ENCODE measurements around the gene THOP1.
"Not testable (repeated sequence)": the region's sequence is repeated elsewhere in the genome, so short reads cannot be mapped to it uniquely, and the experiment has no call there.

THOP1 gene

GRCh38 chr19:2780284-2780683 is 5.0 kb upstream of the THOP1 start:
- DNase-seq (ENCODE audit: extremely low read depth in 1 of 2, low read depth in 1 of 2) = no peak

GRCh38 chr19:2782329-2782935 is 2.9 kb upstream of the THOP1 start:
- no peak for DNase-seq (ENCODE audit: extremely low read depth in 1 of 2, low read depth in 1 of 2)

GRCh38 chr19:2782936-2783780 is 2.1 kb upstream of the THOP1 start, which contains the start of gene SGTA:
Gene SGTA, minus strand, starts transcription at chr19:2783273. Its CDS starts 14,205 bp downstream, at chr19:2769068.
- DNase-seq (ENCODE audit: extremely low read depth in 1 of 2, low read depth in 1 of 2) = peak; percentile 89 to 90

- no peak for DNase-seq (ENCODE audit: extremely low read depth in 1 of 2, low read depth in 1 of 2)
Observed at GRCh38 chr19:2783781-2784145, 1.5 kb upstream of the THOP1 start.

- no peak for DNase-seq (ENCODE audit: extremely low read depth in 1 of 2, low read depth in 1 of 2)
Observed at GRCh38 chr19:2787115-2787514, 1.8 kb downstream of the THOP1 start.

- DNase-seq (ENCODE audit: extremely low read depth in 1 of 2, low read depth in 1 of 2) = no peak
Observed at GRCh38 chr19:2788237-2788636, 2.9 kb downstream of the THOP1 start.

GRCh38 chr19:2790194-2790556 is 4.9 kb downstream of the THOP1 start:
- DNase-seq (ENCODE audit: extremely low read depth in 1 of 2, low read depth in 1 of 2) = no peak

- no peak for DNase-seq (ENCODE audit: extremely low read depth in 1 of 2, low read depth in 1 of 2)
Observed at GRCh38 chr19:2790557-2791271, 5.4 kb downstream of the THOP1 start.

- no peak for DNase-seq (ENCODE audit: extremely low read depth in 1 of 2, low read depth in 1 of 2)
Observed at GRCh38 chr19:2791440-2791839, 6.1 kb downstream of the THOP1 start.

- DNase-seq (ENCODE audit: extremely low read depth in 1 of 2, low read depth in 1 of 2) = no peak
Observed at GRCh38 chr19:2791876-2792275, 6.6 kb downstream of the THOP1 start.

GRCh38 chr19:2792666-2793065 is 7.4 kb downstream of the THOP1 start:
- not testable (repeated sequence) for DNase-seq (ENCODE audit: extremely low read depth in 1 of 2, low read depth in 1 of 2)

GRCh38 chr19:2793126-2793525 is 7.8 kb downstream of the THOP1 start:
- no peak for DNase-seq (ENCODE audit: extremely low read depth in 1 of 2, low read depth in 1 of 2)

- DNase-seq (ENCODE audit: extremely low read depth in 1 of 2, low read depth in 1 of 2) = no peak
Observed at GRCh38 chr19:2793577-2793976, 8.3 kb downstream of the THOP1 start.

GRCh38 chr19:2795827-2796658 is 10.7 kb downstream of the THOP1 start:
- DNase-seq (ENCODE audit: extremely low read depth in 1 of 2, low read depth in 1 of 2) = no peak

GRCh38 chr19:2796659-2797266 is 11.5 kb downstream of the THOP1 start:
- no peak for DNase-seq (ENCODE audit: extremely low read depth in 1 of 2, low read depth in 1 of 2)

GRCh38 chr19:2797280-2797679 is 12.0 kb downstream of the THOP1 start:
- no peak for DNase-seq (ENCODE audit: extremely low read depth in 1 of 2, low read depth in 1 of 2)

- no peak for DNase-seq (ENCODE audit: extremely low read depth in 1 of 2, low read depth in 1 of 2)
Observed at GRCh38 chr19:2798158-2798685, 12.9 kb downstream of the THOP1 start.

- no peak for DNase-seq (ENCODE audit: extremely low read depth in 1 of 2, low read depth in 1 of 2)
Observed at GRCh38 chr19:2798733-2799132, 13.4 kb downstream of the THOP1 start.

GRCh38 chr19:2799273-2800020 is 14.1 kb downstream of the THOP1 start:
- DNase-seq (ENCODE audit: extremely low read depth in 1 of 2, low read depth in 1 of 2) = no peak

GRCh38 chr19:2800506-2800905 is 15.2 kb downstream of the THOP1 start:
- no peak for DNase-seq (ENCODE audit: extremely low read depth in 1 of 2, low read depth in 1 of 2)

Data from activated CD8-positive, alpha-beta memory T cell treated with anti-CD3 and anti-CD28 coated beads for 1 hour (primary cell).